WERI-Rb-1 (cell line): ENCODE measurements around the gene PLA2G2D.

ENCODE experiments used
- DNase-seq: peaks from one replicate; pipeline ENCODE4 v3.0.0-alpha.2; 2020
- H3K27ac ChIP-seq: fragments of 250-450 bp; sonication (Bioruptor Pico); 2 replicates; pipeline ENCODE4 v1.5.1; 2020; ENCODE audit warnings: mild to moderate bottlenecking, moderate library complexity
- H3K27me3 ChIP-seq: fragments of 250-450 bp; sonication (Bioruptor Pico); 2 replicates; pipeline ENCODE4 v1.5.1; 2021; ENCODE audit warnings: mild to moderate bottlenecking, low read depth, moderate library complexity; ENCODE audit not compliant: insufficient read depth, severe bottlenecking
- H3K36me3 ChIP-seq: fragments of 250-450 bp; sonication (Bioruptor Pico); 2 replicates; pipeline ENCODE4 v1.5.1; 2020; ENCODE audit warnings: mild to moderate bottlenecking, moderate library complexity
- H3K4me3 ChIP-seq: 2 replicates; pipeline ENCODE4 v1.5.1; 2011; ENCODE audit warnings: low read depth, mild to moderate bottlenecking, control low read depth, low read length
- H3K9me3 ChIP-seq: fragments of 250-450 bp; sonication (Bioruptor Pico); 2 replicates; pipeline ENCODE4 v1.5.1; 2021; ENCODE audit warnings: mild to moderate bottlenecking, moderate library complexity; ENCODE audit not compliant: severe bottlenecking
- CTCF ChIP-seq: IDR thresholded peaks from 2 replicates; pipeline ENCODE4 v1.5.1; 2011; ENCODE audit warnings: low read depth, mild to moderate bottlenecking, control low read depth, inconsistent platforms, low read length

The PLA2G2D gene

GRCh38 chr1:20076710-20077461, 42.5 kb downstream of the PLA2G2D start:
- DNase-seq, result no peak
- no peaks in the 10 kb centered on the region for H3K36me3 ChIP-seq
- no peaks in the 10 kb centered on the region for H3K9me3 ChIP-seq
- H3K27ac ChIP-seq, result no peak overlapping the region
- no peaks in the 10 kb centered on the region for H3K27me3 ChIP-seq
- no peak overlapping the region for H3K4me3 ChIP-seq
- TF ChIP-seq CTCF, result no peak

DNA sequence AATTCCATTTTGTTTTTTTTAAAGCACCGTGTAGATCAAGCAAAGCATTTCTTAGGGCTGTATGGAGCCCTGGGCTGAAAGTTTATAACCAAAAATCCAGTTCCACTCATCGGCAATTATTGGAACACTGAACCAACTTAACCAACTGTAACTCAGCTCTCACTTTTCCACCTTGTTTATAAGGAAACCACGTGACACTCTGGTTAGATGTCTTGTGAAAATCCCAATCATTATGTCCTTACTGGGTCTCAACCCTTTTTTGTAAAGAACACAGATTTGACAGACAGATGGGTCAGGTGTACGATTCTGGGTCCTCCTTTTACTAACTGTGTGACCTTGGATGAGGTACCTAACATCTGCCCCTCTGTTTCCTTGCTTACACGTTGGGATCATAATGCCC, 43.1 kb downstream of the PLA2G2D start:
- DNase-seq, result no peak

GRCh38 chr1:20075345-20075744, 44.0 kb downstream of the PLA2G2D start:
- H3K9me3 ChIP-seq, result no peaks in the 10 kb centered on the region
- no peaks in the 10 kb centered on the region for H3K27me3 ChIP-seq
- no peak overlapping the region for H3K4me3 ChIP-seq
- DNase-seq, result no peak
- no peak for TF ChIP-seq CTCF
- no peaks in the 10 kb centered on the region for H3K36me3 ChIP-seq
- H3K27ac ChIP-seq, result no peak overlapping the region

More for the DNA sequence above, 43.1 kb downstream of the PLA2G2D start:
- Histone ChIP-seq H3K27me3 (no peaks in the 10 kb centered on the region), H3K36me3 (no peaks in the 10 kb centered on the region), H3K4me3 (no peak overlapping the region), H3K9me3 (no peaks in the 10 kb centered on the region), H3K27ac (no peak overlapping the region)
- TF ChIP-seq CTCF, result no peak

DNA sequence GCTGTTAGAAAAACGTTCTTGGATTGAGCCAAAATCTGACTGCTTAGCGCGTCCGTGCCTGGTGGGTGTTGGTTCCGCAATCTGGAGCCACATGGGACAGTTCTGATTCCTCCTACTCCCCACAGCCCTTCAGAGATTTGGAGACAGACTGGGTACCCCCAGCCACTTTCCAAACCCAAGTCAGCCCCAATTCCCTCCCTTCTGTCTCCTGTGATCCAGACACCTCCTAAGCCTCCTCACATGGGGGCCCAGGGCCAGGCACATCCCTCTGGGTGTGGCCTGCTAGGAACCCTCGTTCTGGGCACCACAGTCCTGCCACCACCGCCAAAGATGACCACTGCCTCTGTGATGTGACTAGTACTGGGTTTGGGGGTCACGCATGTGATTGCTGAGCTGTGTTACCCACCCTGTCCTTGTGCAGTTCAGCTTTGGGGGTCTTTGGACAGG, 44.6 kb downstream of the PLA2G2D start:
- H3K4me3 ChIP-seq, result no peak overlapping the region
- no peak for DNase-seq
- no peaks in the 10 kb centered on the region for H3K9me3 ChIP-seq
- H3K27me3 ChIP-seq, result no peaks in the 10 kb centered on the region
- H3K36me3 ChIP-seq, result no peaks in the 10 kb centered on the region
- no peak for TF ChIP-seq CTCF
- H3K27ac ChIP-seq, result no peak overlapping the region

GRCh38 chr1:20074055-20074724, 45.1 kb downstream of the PLA2G2D start:
- no peak overlapping the region for H3K27ac ChIP-seq
- no peak for TF ChIP-seq CTCF
- no peaks in the 10 kb centered on the region for H3K36me3 ChIP-seq
- DNase-seq, result no peak
- H3K4me3 ChIP-seq, result no peak overlapping the region
- no peaks in the 10 kb centered on the region for H3K9me3 ChIP-seq
- no peaks in the 10 kb centered on the region for H3K27me3 ChIP-seq

DNA sequence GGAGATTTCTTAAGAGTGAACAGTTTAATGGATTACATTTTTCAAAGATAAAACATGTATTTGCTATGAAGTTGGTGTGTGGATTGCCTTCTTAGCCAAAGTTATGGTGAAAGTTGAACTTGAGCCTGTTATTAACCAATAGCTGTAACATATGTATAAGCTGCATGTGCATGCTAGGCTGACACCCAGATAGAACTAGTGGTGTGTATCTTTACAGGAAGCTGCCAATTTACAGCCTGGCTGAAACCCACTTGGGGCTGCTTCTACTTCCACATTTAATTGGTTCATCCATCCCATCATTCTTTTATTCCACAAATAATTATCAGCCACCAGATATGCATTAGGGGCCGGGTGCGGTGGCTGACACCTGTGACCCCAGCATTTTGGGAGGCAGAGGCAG, 46.1 kb downstream of the PLA2G2D start:
- no peaks in the 10 kb centered on the region for H3K9me3 ChIP-seq
- TF ChIP-seq CTCF, result no peak
- DNase-seq, result no peak
- H3K4me3 ChIP-seq, result no peak overlapping the region
- H3K27me3 ChIP-seq, result no peaks in the 10 kb centered on the region
- H3K36me3 ChIP-seq, result no peaks in the 10 kb centered on the region
- no peak overlapping the region for H3K27ac ChIP-seq
